Neural crest cell (in vitro differentiated cells): ENCODE results near the gene CCDC51. TPM values are rescaled to one million over a fixed set of nuclear protein-coding genes. Genes with fewer than 3 reads are reported as not detected.
"Not testable (repeated sequence)": the region's sequence is repeated elsewhere in the genome, so short reads cannot be mapped to it uniquely, and the experiment has no call there.

Experiments used
- DNase-seq: peaks from one replicate; pipeline ENCODE4 v3.0.0; 2021; ENCODE audit warnings: low read depth, mixed read lengths, low spot score
- H3K27ac Mint-ChIP-seq: one replicate; pipeline ENCODE4 v1.8.0; 2021; ENCODE audit warnings: mild to moderate bottlenecking, mixed read lengths; ENCODE audit not compliant: unreplicated experiment
- H3K27me3 Mint-ChIP-seq: 2 replicates; pipeline ENCODE4 v1.8.0; 2021; ENCODE audit warnings: low read depth, mild to moderate bottlenecking, mixed read lengths
- H3K36me3 Mint-ChIP-seq: 2 replicates; pipeline ENCODE4 v1.8.0; 2021; ENCODE audit warnings: low read depth, mild to moderate bottlenecking, mixed read lengths
- H3K4me1 Mint-ChIP-seq: 2 replicates; pipeline ENCODE4 v1.8.0; 2021; ENCODE audit warnings: mixed read lengths
- H3K4me3 Mint-ChIP-seq: one replicate; pipeline ENCODE4 v1.8.0; 2021; ENCODE audit warnings: mild to moderate bottlenecking, mixed read lengths
- H3K9me3 Mint-ChIP-seq: 2 replicates; pipeline ENCODE4 v1.8.0; 2021; ENCODE audit warnings: mixed read lengths
- total RNA-seq: library from RNA; stranded (reverse); gene quantifications from 2 replicates; pipeline ENCODE4 v1.2.1, GENCODE V29; 2021
- TF ChIP-seq, protein P1 (sequence below): fragments of 200-600 bp; sonication (generic); conservative IDR thresholded peaks from 2 replicates; pipeline ENCODE4 v1.5.0; 2021; ENCODE audit warnings: antibody characterized with exemption, mild to moderate bottlenecking

The CCDC51 gene
- total RNA-seq, 1 donor from 2014 or later: 12.4 TPM

DNA sequence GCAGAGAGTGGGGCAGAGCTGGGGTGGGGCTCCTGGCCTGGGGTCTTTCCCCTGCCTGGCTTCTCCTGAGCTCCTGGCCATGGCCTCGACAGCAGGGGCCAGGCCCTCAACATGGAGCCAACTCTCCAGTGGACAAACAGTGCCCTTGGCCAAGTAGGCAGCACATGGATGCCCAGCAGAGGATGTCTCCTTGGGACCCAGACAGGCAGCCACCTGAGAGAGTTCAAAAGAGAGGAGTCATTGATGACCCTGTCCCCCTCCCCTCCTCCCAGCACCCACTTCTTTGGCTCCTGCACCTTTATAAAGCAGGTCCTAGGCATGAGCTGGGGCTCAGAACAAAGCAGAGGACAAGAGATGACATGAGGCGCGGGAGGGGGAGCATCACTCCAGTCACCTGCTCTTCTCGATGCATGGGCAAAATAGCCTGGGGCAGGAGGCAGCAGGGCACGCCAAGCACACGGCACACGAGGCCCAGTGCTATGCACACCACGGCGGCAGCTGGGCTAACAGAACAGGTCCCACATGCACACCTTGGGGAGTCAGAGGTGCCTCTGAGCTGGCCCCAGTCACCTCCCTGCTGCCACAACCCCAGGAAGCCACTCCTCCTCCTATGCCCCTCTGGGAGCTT, 36.6 kb upstream of the CCDC51 start:
- H3K27ac Mint-ChIP-seq: peak overlapping the region; percentile 27
- TF ChIP-seq, protein P1, sequence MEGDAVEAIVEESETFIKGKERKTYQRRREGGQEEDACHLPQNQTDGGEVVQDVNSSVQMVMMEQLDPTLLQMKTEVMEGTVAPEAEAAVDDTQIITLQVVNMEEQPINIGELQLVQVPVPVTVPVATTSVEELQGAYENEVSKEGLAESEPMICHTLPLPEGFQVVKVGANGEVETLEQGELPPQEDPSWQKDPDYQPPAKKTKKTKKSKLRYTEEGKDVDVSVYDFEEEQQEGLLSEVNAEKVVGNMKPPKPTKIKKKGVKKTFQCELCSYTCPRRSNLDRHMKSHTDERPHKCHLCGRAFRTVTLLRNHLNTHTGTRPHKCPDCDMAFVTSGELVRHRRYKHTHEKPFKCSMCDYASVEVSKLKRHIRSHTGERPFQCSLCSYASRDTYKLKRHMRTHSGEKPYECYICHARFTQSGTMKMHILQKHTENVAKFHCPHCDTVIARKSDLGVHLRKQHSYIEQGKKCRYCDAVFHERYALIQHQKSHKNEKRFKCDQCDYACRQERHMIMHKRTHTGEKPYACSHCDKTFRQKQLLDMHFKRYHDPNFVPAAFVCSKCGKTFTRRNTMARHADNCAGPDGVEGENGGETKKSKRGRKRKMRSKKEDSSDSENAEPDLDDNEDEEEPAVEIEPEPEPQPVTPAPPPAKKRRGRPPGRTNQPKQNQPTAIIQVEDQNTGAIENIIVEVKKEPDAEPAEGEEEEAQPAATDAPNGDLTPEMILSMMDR: no peak
- H3K36me3 Mint-ChIP-seq: no peaks in the 10 kb centered on the region
- no peak overlapping the region for H3K4me3 Mint-ChIP-seq
- peaks cover 19% of the 10 kb centered on the region for H3K4me1 Mint-ChIP-seq
- DNase-seq: no peak
- H3K27me3 Mint-ChIP-seq: no peaks in the 10 kb centered on the region
- no peaks in the 10 kb centered on the region for H3K9me3 Mint-ChIP-seq

DNA sequence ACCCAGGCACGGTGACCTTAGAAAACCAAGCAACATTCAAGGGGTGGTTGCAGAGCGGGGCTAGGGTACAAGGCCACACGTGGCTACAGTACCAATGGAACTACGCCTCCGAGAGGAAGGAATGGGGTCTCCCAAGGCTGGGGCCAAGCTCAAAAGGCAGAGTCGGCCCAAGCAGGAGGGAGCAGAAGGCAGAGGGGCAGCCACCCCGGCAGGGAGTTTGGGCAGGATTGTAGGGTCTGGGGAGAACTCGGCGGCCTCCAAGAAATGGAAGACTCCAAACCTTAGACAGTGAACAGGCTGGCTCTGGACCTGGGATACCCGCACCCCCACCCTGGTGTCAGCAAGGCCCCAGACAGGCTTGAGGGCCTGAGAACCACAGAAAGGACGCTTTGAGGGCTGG, 35.3 kb upstream of the CCDC51 start:
- Mint-ChIP-seq H3K27ac (no peak overlapping the region), H3K27me3 (no peaks in the 10 kb centered on the region), H3K9me3 (no peaks in the 10 kb centered on the region), H3K4me1 (peaks cover 19% of the 10 kb centered on the region), H3K36me3 (no peaks in the 10 kb centered on the region), H3K4me3 (peak overlapping the region; percentile 67)
- TF ChIP-seq, protein P1: no peak
- no peak for DNase-seq

DNA sequence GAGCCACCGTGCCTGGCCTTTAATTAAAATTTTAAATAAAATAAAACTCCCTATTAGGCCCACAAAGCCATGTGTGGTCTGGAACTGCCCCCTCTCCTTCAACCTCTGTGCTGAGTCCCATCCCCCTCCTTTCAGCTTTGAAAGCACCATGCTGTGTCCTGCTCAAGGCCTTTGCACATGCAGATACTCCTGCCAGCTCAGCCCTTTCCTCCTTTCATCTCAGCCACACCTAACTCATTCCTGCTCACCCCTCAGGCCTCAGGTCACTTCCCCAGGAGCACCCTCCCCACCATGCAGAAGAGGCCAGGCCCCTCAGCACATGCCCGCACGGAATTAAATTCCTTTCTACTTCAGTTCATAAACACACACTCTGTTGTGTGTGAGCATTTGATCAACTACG, 34.7 kb upstream of the CCDC51 start:
- no peak for DNase-seq
- Mint-ChIP-seq H3K4me3 (peak overlapping the region; percentile 67), H3K27ac (peak overlapping the region; percentile 88), H3K36me3 (no peaks in the 10 kb centered on the region), H3K9me3 (no peaks in the 10 kb centered on the region), H3K27me3 (no peaks in the 10 kb centered on the region), H3K4me1 (peaks cover 24% of the 10 kb centered on the region)
- TF ChIP-seq, protein P1: no peak

DNA sequence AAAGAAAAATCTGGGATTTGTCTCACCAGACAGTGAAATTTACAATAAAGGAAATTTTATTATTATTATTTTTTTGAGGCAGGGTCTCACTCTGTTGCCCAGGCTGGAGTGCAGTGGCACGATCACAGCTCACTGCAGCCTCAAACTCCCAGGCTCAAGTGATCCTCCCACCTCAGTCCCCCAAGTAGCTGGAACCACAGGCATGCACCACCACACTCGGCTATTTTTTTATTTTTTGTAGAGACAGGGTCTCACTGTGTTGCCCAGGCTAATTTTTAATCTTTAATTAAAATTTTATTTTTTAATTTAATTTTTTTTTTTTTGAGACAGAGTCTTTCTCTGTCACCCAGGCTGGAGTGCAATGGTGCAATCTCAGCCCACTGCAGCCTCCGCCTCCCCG, 34.1 kb upstream of the CCDC51 start:
- H3K4me1 Mint-ChIP-seq: peaks cover 28% of the 10 kb centered on the region
- not testable (repeated sequence) for H3K27ac Mint-ChIP-seq

DNA sequence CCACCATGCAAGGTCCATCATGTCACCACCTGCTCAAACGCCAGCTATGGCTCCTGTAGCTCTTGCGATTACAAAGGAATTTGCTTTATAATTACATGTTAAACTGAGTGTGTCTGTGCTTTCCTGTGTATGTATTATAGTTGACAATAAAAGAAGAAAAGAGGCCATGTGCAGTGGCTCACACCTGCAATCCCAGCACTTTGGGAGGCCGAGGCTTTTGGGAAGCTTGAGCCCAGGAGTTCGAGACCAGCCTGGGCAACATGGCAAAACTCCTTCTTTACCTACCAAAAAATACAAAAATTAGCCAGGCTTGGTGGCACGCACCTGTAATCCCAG, 33.7 kb upstream of the CCDC51 start:
- Mint-ChIP-seq H3K36me3 (no peaks in the 10 kb centered on the region), H3K9me3 (no peaks in the 10 kb centered on the region), H3K27me3 (no peaks in the 10 kb centered on the region), H3K27ac (peak overlapping the region; percentile 98), H3K4me1 (peaks cover 33% of the 10 kb centered on the region), H3K4me3 (peak overlapping the region; percentile 94)
- TF ChIP-seq, protein P1: no peak
- no peak for DNase-seq

More for the DNA sequence above, 34.1 kb upstream of the CCDC51 start:
- H3K9me3 Mint-ChIP-seq, H3K36me3 Mint-ChIP-seq, DNase-seq, H3K27me3 Mint-ChIP-seq: not testable (repeated sequence)
- H3K4me3 Mint-ChIP-seq: peak overlapping the region; percentile 94

DNA sequence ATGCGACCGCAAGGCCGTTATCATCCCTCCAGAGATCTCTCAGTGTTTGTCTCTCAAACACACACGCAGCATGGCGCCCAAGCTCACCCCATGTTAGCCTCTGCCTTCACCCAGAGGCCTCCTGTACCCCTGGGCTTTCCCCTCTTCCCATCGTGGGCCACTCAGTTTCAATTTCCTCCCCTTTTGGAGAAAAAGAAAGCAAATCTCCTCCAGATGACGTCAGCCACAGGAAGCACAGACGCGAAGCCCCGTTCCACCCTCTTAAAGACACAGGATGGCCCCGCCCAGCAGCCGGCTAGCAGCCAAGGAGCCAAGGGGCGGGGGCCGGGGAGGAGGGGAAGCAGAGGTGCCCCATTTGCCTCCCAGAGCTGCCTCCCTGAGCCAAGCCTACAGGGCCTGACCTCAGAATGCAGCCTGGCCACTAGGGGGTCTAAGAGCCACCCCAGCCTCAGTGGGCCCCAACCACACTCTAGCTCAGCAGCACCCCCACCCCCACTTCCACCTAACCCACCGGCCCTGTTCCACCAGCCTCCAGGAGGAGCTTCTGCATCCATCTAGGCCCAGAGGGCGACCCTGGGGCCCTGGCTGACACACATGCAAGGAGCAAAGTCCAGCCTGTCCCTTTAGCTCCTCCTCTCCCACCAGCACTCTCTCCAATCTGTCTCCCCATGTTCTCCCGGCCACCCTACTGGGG, 33.2 kb upstream of the CCDC51 start:
- no peaks in the 10 kb centered on the region for H3K27me3 Mint-ChIP-seq
- H3K36me3 Mint-ChIP-seq: no peaks in the 10 kb centered on the region
- peak; percentile 84 for DNase-seq
- H3K9me3 Mint-ChIP-seq: no peaks in the 10 kb centered on the region
- peaks cover 33% of the 10 kb centered on the region for H3K4me1 Mint-ChIP-seq
- peak overlapping the region; percentile 98 for H3K27ac Mint-ChIP-seq
- TF ChIP-seq, protein P1: peak; percentile 61
- peak overlapping the region; percentile 94 for H3K4me3 Mint-ChIP-seq
